GOT3 (cell line): Measurements from ENCODE around the gene PLXNA2.

Experiments
- DNase-seq: peaks from one replicate; lab custom pipeline; 2025; ENCODE audit warnings: mixed read lengths; lab: John Stamatoyannopoulos, UW

Gene PLXNA2

DNA sequence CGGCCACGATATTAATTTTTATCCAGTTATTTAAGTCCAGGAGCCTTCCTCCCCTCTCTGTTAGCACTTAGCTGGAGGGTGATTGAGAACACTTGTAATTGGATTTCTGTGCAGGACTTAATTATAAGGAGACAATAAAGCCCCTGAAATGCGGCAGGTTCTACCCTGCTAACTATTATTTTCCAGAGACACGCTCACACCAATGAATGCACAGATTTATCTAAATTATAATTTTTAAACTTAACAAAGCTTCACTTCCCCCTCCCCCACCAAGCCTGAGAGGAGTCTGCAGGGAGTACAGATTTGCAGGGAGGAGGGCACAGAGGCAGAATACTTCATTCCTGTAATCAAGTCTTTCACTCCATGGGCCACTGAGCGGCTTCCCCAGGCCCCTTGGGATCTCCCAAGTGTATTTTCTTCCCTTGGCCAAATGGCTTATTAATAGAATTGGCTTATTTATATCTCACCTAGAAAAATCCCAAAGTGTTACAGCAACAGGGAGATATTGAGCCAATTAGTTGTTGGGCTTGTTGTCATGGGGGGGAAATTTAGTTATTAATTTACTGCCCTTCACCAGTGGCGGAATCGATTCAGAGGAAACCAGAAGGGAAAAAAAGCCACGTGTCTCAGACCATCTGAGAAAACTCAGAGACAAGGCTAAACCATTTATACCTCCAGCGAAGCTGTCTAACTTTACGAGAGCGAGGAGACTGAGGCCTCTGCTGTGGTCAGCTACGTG is 234.3 kb downstream of the PLXNA2 start:
- no peak for DNase-seq

DNA sequence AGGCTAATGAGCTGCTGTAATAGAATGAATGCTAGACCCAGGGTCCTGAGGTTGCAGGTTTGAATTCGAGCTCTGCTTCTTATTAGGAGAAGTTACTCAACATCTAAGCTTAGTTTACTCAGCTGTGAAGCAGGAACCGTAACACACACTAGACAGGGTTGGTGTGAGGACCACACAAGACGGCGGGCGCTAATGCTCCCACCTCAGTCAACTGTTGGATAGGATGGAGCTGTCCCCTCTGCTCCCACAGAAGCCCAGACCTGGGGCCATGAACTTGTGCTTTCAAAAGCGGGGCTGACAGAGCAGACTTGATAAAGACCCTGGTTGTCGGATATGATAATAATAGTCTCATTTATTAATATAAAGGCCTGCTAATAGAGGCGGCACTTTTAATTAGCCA is 234.9 kb downstream of the PLXNA2 start:
- DNase-seq: no peak

- DNase-seq: no peak
These were observed 235.7 kb downstream of the PLXNA2 start for GRCh38 chr1:208008534-208008933.

DNA sequence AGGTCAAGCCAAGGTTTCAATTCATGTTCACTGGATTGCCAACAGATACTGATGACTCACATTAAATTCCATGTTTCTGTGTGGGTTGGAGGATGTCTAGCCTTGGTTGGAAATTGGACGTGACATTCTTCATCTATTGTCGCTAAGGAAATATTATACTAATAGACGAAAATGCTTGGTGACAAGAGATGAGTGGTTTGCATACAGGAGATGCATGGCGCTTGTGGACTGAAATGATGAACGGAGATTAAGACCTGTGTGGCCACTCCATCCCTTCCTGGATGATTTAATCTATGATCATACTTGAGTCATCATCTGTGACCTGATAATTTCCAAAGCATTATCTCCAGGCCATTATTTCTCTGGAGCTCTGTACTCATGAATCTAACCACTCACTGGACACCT is 236.2 kb downstream of the PLXNA2 start:
- no peak for DNase-seq

GRCh38 chr1:208007319-208007937 is 236.8 kb downstream of the PLXNA2 start:
- no peak for DNase-seq

- DNase-seq: no peak
These were observed 237.8 kb downstream of the PLXNA2 start for GRCh38 chr1:208006258-208006920.

DNA sequence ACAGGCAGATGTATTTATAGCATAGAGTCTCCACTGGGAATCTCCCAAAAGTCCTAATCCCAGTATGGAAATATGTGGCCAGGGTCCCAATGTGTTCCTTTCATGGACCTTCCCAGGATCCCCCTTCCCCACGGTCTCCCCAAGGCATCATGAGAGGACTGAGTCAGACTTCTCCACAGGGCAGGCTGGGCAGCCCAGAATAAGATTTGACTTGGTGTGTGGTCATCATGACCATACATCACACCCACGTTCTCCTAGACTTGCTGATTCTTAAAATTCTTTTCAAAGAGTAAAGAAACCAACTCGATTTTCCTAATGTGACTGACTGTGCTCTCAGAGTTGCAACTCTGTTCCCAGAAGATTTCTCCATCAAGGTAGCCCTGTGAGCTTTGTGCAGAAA is 239.3 kb downstream of the PLXNA2 start:
- no peak for DNase-seq

DNA sequence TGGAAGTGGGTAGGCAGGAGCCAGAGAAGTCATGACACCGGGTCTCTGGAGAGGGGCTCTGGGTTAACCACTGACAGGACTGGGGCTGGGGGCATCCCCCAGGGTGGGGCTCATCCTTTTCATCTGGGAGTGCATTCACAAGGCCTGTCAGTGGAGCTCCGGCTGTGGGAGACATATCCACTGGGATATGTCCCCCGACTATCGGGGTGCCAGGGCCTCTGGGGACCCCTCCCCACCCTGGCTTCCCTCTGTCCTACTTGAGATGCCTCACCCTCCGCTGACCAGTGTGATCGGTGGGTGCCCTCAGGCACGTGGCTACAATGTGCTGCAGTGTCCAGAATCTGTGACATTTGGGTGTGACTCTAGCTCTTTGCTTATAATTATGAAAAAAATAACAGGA is 240.9 kb downstream of the PLXNA2 start:
- no peak for DNase-seq

- no peak for DNase-seq
These were observed 241.5 kb downstream of the PLXNA2 start for GRCh38 chr1:208002672-208003071.

GRCh38 chr1:208002078-208002477 is 242.1 kb downstream of the PLXNA2 start:
- no peak for DNase-seq

- no peak for DNase-seq
These were observed 243.7 kb downstream of the PLXNA2 start for GRCh38 chr1:208000504-208000903.

DNA sequence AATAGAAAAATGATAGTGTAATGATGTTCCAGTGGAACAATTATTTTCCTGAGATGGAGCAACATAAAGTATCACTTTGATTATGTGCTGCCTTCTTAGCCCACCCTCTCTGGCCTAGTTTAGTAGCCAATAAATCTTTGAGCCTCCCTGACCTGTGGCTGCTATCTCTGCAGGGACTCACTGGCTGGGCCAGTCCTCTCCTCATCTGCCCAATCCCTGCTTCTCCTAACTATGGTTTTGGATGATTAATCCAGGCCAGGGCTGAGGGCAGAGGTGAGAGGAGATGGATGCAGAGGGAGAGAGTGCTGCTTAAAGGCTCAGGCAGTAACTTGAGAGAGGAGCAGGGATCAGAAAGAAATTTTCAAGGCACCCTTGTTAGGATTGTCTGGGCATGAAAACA is 244.2 kb downstream of the PLXNA2 start:
- DNase-seq: no peak

DNA sequence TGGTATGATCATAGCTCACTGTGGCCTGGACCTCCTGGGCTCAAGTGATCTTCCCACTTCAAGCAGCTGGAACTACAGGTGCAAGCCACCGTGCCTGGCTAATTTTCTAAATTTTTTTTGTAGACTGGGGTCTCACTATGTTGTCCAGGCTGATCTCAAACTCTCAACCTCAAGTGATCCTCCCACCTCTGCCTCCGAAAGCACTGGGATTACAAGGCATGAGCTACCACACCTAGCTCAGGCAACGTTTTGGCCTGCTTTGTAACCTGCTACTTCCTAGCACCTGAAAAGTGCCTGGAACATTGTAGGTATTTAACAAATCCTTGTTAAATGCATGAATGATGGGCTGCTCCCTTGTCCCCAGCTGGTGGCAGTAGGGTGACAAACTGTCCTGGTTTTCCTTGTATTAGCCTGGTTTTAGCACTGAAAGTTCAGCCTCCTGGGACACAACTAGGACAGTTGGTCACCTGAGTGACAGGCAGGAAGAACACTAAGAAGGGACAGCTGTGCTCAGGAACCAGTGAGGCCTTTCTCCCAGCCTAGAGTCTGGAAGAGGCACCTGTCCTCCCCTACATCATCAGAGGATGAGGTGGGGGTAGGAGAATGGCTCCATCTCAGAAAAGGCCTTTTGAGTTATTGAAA is 244.8 kb downstream of the PLXNA2 start:
- no peak for DNase-seq

DNA sequence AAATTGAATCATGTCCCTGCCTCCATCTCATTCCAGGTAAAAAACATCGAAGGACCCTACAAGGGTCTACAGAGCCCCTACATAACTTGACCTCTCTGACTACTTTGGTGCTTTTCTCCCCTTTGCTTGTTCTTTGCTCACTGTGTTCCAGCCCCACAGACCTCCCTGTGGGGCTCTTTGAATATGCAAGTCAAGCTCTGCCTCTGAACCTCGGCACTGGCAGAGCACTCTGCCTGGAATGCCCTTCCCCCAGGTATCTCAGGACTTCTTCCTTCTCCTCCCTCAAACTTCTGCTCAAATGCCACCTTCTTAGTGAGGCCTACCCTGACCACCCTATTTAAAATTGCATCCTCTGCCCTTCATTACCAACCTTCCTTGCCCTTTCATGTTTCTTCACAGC is 245.5 kb downstream of the PLXNA2 start:
- DNase-seq: no peak

GRCh38 chr1:207997486-207998268 is 246.5 kb downstream of the PLXNA2 start:
- no peak for DNase-seq

DNA sequence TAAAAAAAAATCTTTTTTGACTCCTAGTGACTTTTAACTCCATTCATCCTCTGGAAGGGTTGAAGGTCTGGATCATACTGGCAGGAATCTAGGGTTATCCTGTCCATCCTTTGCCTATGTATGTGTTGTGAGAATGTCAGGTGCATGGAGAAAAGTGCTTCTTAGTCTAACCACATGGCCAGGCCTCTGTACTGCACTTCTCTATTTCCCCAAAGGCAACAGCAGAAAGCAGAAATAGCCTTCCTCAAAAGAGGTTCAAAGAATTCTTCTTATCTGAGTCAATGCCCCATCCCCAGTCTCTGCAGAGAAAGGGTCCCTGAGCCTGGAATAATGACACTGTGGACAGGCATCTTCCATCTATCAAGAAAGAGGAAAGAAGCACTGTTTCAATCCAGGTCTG is 247.5 kb downstream of the PLXNA2 start:
- DNase-seq: no peak

DNA sequence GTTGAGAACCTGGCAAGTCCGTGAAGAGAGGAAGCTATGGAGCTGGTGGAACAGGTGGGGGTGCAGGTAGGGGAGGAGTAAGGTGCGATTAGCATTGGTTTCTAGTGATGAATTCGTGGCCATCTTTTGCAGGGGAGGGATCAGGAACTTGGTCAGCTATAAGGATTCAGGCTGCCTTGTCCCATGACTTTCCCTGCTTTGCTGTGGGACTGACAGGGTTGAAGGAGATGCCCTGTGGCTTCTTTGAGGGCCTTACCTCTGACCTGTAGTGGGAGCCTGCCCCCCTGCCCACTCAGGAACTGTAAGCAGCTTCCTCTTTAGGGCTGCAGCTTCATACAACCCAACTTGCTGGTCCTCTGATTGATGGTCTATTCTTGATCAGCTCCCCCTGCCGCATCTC is 248.6 kb downstream of the PLXNA2 start:
- DNase-seq: no peak

DNA sequence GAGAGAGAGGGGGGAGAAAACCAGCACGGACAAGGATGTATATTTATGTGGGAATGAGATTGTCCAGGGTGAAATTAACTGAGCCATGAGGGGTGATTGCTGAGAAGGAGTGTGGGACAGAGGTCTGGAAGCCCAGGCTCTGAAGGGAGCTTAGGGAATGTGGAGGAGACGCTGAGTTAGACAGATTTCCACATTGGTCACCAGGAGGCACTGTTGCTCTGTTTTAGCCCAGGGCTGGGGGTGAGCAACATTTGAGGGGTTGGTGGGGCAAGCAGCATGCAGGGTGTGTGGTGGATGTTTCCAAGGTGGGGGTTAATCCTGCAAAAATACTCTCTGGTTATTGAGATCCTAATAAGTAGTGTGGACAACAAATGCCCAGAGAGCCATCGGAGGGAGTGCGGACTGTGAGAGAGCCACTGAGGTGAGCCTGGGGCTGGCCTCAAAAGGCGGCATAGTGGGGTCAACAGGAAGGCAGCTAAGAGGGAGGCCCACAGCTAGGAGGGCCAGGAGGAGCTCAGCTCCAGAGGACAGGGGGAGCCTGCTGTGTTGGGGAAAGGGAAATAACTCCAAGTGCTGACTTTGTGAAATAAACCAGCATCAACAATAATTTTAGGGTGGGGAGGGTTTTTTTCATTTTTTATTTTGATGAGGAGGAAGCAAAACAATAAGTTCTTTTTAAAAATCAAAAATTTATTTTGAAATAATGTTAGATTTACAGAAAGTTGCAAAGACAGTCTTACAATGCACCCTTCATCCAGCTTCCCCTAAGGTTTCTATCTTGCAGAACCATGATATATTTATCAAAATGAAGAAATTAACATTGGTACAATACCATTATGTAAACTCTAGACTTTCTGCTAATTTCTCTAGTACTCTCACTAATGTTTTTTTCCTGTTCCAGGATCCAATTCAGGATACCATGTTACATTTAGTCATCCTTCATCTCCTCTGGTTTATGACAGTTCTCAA is 250.4 kb downstream of the PLXNA2 start:
- no peak for DNase-seq

DNA sequence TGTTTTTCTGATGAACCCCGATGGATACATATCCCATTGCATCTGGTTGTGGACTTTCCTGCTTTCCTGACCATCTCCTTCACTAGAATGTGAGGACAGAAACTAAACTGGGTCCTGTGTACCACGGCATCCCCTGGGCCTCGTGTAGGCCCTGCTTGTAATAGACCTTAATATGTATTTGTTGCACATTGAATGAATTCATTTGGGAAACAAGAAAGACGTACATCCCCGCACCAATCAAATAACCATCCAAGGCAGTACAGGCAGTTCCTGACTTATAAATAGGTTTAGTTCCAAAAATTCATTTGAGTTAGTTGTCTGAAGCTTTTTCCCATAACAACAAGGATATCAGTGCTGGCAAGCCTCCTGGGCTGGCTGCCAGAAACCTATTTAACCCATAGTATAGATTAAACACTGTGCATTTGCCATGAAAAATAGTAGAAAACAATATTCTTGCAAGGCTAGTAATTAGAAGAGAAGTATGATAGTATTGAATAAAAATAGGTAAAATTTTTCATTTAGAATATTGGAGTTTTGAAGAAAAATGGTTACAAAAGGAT is 251.4 kb downstream of the PLXNA2 start:
- no peak for DNase-seq

- no peak for DNase-seq
These were observed 252.6 kb downstream of the PLXNA2 start for GRCh38 chr1:207991583-207992026.
